G401 (cell line): ENCODE measurements around the gene ACP4. TPM values are rescaled to one million over a fixed set of nuclear protein-coding genes. Genes with fewer than 3 reads are reported as not detected.

Experiments
- DNase-seq: peaks from one replicate; pipeline ENCODE4 v3.0.0-alpha.2; 2015; ENCODE audit warnings: low spot score
- in situ Hi-C: cut with HindIII; loops from 2 replicates; pipeline ENCODE4 v1.10.0; 2016; ENCODE audit warnings: low sequenced_read_pairs, mixed read lengths
- total RNA-seq: library from RNA; depleted of rRNA; stranded (reverse); fragments of >200 nt; shearing (Covaris generic); gene quantifications from 2 replicates; pipeline ENCODE4 v1.2.3, GENCODE V29; 2014

The ACP4 gene
- total RNA-seq, 1 experiment from 2014 or later = not detected

- no peak for DNase-seq
- in situ Hi-C loops = no loop called here
Observed at GRCh38 chr19:50818859-50819472, 28.8 kb downstream of the ACP4 start.

GRCh38 chr19:50819636-50820035 lies 29.4 kb downstream of the ACP4 start:
- in situ Hi-C loops = no loop called here
- no peak for DNase-seq

- in situ Hi-C loops = no loop called here
- no peak for DNase-seq
Observed at GRCh38 chr19:50820086-50820485, 29.9 kb downstream of the ACP4 start.

- no peak for DNase-seq
- in situ Hi-C loops = no loop called here
Observed at GRCh38 chr19:50820549-50821247, 30.5 kb downstream of the ACP4 start.

- in situ Hi-C loops = no loop called here
- DNase-seq = no peak
Observed at GRCh38 chr19:50821248-50821612, 31.0 kb downstream of the ACP4 start.

GRCh38 chr19:50821622-50822021 lies 31.4 kb downstream of the ACP4 start:
- no peak for DNase-seq
- in situ Hi-C loops = no loop called here

- in situ Hi-C loops = no loop called here
- DNase-seq = no peak
Observed at GRCh38 chr19:50822661-50823208, 32.5 kb downstream of the ACP4 start.

GRCh38 chr19:50823389-50824042 lies 33.3 kb downstream of the ACP4 start, which contains the start of gene KLK1:
TSS of gene KLK1 (minus strand) at chr19:50823787. CDS start at chr19:50823748, 39 bp downstream.
- DNase-seq = no peak
- in situ Hi-C loops = no loop called here

GRCh38 chr19:50826492-50827240 lies 36.5 kb downstream of the ACP4 start:
- DNase-seq = no peak
- in situ Hi-C loops = no loop called here

GRCh38 chr19:50827476-50827875 lies 37.3 kb downstream of the ACP4 start:
- in situ Hi-C loops = no loop called here

GRCh38 chr19:50829801-50830200 lies 39.6 kb downstream of the ACP4 start:
- in situ Hi-C loops = no loop called here
- no peak for DNase-seq

More at GRCh38 chr19:50827476-50827875, 37.3 kb downstream of the ACP4 start:
- no peak for DNase-seq

- DNase-seq = no peak
- in situ Hi-C loops = no loop called here
Observed at GRCh38 chr19:50830266-50831025, 40.2 kb downstream of the ACP4 start.

GRCh38 chr19:50831026-50831396 lies 40.8 kb downstream of the ACP4 start:
- in situ Hi-C loops = no loop called here
- DNase-seq = no peak

GRCh38 chr19:50832666-50833065 lies 42.5 kb downstream of the ACP4 start:
- no peak for DNase-seq
- in situ Hi-C loops = no loop called here

GRCh38 chr19:50833117-50833801 lies 43.0 kb downstream of the ACP4 start, which contains the start of gene KLK15:
TSS of gene KLK15 (minus strand) at chr19:50833574. CDS start at chr19:50831492, 2,082 bp downstream.
- DNase-seq = no peak
- in situ Hi-C loops = no loop called here

GRCh38 chr19:50833802-50834167 lies 43.6 kb downstream of the ACP4 start:
- DNase-seq = no peak
- in situ Hi-C loops = no loop called here

- DNase-seq = no peak
- in situ Hi-C loops = no loop called here
Observed at GRCh38 chr19:50835103-50835784, 45.0 kb downstream of the ACP4 start.
